Measurements from ENCODE around the gene C7orf25. TPM values are rescaled to one million over a fixed set of nuclear protein-coding genes. Genes with fewer than 3 reads are reported as not detected.
"Not testable (repeated sequence)": the region's sequence is repeated elsewhere in the genome, so short reads cannot be mapped to it uniquely, and the experiment has no call there.

The C7orf25 gene
- polyA plus RNA-seq, 6 donors from 2014 or later, result 0.69 to 6.9 (median 2.8) TPM

DNA sequence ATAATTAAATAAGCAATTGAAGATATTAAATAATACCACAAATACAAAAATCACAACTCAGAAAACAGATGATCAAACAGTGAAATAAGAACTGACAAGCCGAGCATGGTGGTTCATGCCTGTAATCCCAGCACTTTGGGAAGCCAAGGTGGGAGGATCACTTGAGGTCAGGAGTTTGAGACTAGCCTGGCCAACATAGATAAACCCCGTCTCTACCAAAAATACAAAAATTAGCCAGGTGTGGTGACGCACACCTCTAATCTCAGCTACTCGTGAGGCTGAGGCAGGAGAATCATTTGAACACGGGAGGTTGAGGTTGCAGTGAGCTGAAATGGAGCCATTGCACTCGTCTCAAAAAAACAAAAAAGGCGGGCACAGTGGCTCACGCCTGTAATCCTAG lies 26.7 kb downstream of the C7orf25 start:
- not testable (repeated sequence) for H3K27ac Mint-ChIP-seq; H3K9me3 Mint-ChIP-seq; H3K36me3 Mint-ChIP-seq; DNase-seq; H3K4me3 Mint-ChIP-seq; H3K27me3 Mint-ChIP-seq; ATAC-seq (ENCODE audit: low read depth in 2 of 2)
- H3K4me1 Mint-ChIP-seq, result peaks cover 38 to 54% (median 42%) of the 10 kb centered on the region in 3 donors

- no peaks in the 10 kb centered on the region for H3K36me3 Mint-ChIP-seq
- DNase-seq, result peak; percentile 28
- peak overlapping the region in 4 of 8 donors; percentile 27 to 50 (median 44) for H3K4me3 Mint-ChIP-seq
- no peaks in the 10 kb centered on the region for H3K9me3 Mint-ChIP-seq
- peaks cover 33 to 49% (median 38%) of the 10 kb centered on the region in 3 donors for H3K4me1 Mint-ChIP-seq
- ATAC-seq (ENCODE audit: low read depth in 2 of 2), result peak; percentile 73 to 74
- H3K27ac Mint-ChIP-seq, result no peak overlapping the region
- H3K27me3 Mint-ChIP-seq, result peaks cover 0 to 3% (median 0%) of the 10 kb centered on the region in 3 donors
These were observed 27.9 kb downstream of the C7orf25 start for GRCh38 chr7:42883950-42884349.

GRCh38 chr7:42880392-42880791 lies 31.5 kb downstream of the C7orf25 start:
- H3K27ac Mint-ChIP-seq, result no peak overlapping the region
- DNase-seq (no peak), ATAC-seq (ENCODE audit: low read depth in 2 of 2) (no peak)
- peaks cover 0 to 3% (median 0%) of the 10 kb centered on the region in 3 donors for H3K27me3 Mint-ChIP-seq
- H3K36me3 Mint-ChIP-seq, result no peaks in the 10 kb centered on the region
- H3K4me1 Mint-ChIP-seq, result peaks cover 19 to 21% (median 19%) of the 10 kb centered on the region in 3 donors
- no peaks in the 10 kb centered on the region for H3K9me3 Mint-ChIP-seq
- no peak overlapping the region for H3K4me3 Mint-ChIP-seq

DNA sequence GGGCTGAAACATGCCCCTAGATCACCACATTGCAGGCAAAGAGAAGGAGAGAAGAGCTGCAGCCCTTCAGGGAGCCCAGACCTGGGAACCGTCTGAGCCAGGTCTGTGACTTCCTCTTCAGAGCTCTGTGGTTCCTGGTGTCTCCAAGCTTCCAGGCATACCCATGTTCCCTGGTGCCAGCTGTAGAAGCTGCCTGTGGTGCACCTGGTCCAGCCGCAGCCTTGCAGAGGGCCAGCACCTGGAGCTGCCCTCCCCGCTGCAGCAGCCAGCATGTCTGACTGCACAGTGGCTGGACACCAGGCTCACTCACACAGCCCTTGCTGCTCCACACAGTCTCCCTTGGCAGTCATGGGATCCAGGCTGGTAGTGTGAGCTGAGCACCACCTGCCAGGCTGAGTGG lies 33.6 kb downstream of the C7orf25 start:
- DNase-seq (no peak), ATAC-seq (ENCODE audit: low read depth in 2 of 2) (no peak)
- peak overlapping the region in 1 of 6 donors; percentile 24 for H3K27ac Mint-ChIP-seq
- no peaks in the 10 kb centered on the region for H3K36me3 Mint-ChIP-seq
- H3K4me3 Mint-ChIP-seq, result no peak overlapping the region
- H3K9me3 Mint-ChIP-seq, result no peaks in the 10 kb centered on the region
- H3K4me1 Mint-ChIP-seq, result peaks cover under 1 to 12% (median 7%) of the 10 kb centered on the region in 3 donors
- H3K27me3 Mint-ChIP-seq, result peaks cover 0 to 7% (median 3%) of the 10 kb centered on the region in 3 donors

DNA sequence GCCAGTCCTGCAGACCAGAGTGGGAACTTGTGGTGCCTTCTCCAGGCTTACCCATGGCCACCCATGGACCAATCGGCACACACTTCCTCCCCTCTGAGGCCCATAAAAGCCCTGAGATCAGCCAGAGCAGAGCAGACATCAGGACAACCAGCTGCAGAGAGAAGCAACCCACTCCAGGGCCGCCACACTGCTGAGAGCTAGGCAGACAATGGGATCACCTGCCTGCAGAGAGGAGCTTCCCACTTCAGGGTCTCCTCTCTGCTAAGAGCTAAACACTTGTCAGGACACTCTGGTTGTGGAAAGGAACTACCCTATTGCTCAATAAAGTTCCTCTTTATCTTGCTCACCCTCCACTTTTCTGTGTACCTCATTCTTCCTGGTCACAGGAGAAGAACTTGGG lies 34.0 kb downstream of the C7orf25 start:
- Mint-ChIP-seq H3K4me1 (peaks cover 0 to 9% (median 7%) of the 10 kb centered on the region in 3 donors), H3K4me3 (no peak overlapping the region), H3K27ac (peak overlapping the region in 2 of 6 donors; percentile 24 to 58), H3K9me3 (no peaks in the 10 kb centered on the region), H3K36me3 (no peaks in the 10 kb centered on the region), H3K27me3 (peaks cover 0 to 7% (median 3%) of the 10 kb centered on the region in 3 donors)
- ATAC-seq (ENCODE audit: low read depth in 2 of 2), result no peak
- no peak for DNase-seq

DNA sequence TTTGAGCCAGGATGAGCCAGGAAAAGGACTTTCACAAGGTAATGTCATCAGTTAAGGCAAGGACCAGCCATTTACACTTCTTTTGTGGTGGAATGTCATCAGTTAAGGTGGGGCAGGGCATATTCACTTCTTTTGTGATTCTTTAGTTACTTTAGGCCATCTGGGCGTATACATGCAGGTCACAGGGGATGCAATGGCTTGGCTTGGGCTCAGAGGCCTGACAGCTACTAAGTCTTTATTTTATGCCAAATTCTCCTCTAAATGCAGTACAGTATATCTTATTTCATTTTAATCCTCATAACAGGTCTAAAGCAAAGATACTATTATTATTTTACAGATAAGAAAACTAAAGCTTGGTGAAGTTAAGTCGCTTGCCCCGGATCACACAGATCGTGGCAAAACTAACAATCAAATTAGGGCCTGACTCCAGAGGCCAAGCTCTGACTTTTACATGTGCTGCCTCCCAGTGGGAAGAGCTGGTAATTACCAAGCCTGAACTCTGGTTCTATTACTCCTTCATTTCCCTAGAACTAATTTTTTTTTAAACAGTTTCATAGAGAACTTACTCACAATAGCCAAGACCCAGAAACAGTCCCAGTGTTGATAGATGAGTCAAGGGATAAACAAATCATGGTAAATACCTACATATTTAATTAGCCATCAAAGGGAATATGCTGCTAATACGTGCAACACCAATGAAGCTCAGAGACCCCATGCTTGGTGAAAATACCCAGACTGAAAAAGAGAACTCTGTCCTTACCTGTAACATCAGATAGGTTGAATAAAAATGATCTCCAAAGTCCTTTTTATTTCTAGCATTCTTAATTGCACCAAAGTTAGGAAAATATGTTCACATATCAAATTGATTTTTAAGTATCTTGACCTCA lies 35.4 kb downstream of the C7orf25 start:
- peaks cover 0 to 3% (median 1%) of the 10 kb centered on the region in 3 donors for H3K4me1 Mint-ChIP-seq
- ATAC-seq (ENCODE audit: low read depth in 2 of 2) (peak; percentile 56 to 67), DNase-seq (peak; percentile 25)
- peaks cover 0 to 7% (median 3%) of the 10 kb centered on the region in 3 donors for H3K27me3 Mint-ChIP-seq
- no peak overlapping the region for H3K27ac Mint-ChIP-seq
- H3K9me3 Mint-ChIP-seq, result no peaks in the 10 kb centered on the region
- no peaks in the 10 kb centered on the region for H3K36me3 Mint-ChIP-seq
- no peak overlapping the region for H3K4me3 Mint-ChIP-seq

DNA sequence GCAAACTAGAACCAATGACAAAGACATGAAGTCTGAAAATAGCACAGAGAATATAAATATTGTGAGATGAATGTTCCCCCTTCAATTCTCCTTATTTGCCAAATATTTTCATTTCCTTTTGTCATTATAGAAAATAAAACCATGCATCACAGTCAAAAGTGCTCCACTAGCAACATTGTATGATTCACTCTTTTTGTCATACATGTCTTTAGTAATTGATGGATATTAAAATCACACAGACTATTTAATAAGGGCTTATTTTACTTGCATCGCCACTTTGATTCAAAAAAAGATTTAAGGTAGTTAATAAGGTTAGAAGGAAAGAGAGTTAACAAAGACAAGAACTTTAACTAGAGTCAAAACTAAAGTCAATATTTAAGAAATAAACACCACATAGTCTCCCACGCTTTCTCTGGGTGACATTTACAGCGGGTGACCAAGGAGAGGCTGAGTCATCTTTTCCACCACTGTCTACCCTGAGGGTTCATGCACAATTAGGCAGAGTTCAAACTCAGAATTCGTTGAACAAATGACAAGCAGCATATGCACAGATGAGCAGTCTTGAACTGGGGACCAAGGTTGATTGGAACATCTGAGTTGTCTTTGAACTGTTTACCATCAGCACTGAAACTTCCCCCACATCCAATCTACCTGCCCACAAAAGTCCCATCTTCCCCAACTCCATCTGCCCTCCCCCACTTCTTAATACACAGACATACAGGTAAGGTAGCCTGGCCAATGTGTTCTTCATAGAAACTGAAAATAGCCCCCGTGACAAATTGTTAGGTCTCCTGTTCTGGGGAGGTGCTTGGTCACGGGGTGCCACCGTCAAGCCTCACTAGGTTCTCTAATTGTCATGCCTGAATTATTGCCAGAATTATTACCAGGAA lies 42.5 kb downstream of the C7orf25 start:
- Mint-ChIP-seq H3K27ac (no peak overlapping the region), H3K36me3 (peaks cover 0 to 4% of the 10 kb centered on the region in 2 donors), H3K4me3 (no peak overlapping the region), H3K4me1 (no peaks in the 10 kb centered on the region), H3K9me3 (peaks cover 2 to 20% (median 6%) of the 10 kb centered on the region in 7 donors), H3K27me3 (peaks cover 21 to 40% (median 24%) of the 10 kb centered on the region in 3 donors)
- ATAC-seq (ENCODE audit: low read depth in 2 of 2) (no peak), DNase-seq (no peak)

GRCh38 chr7:42868480-42868879 lies 43.4 kb downstream of the C7orf25 start:
- ATAC-seq (ENCODE audit: low read depth in 2 of 2), result no peak
- no peak overlapping the region for H3K4me3 Mint-ChIP-seq
- no peak for DNase-seq
- no peak overlapping the region for H3K27ac Mint-ChIP-seq
- H3K27me3 Mint-ChIP-seq, result peaks cover 22 to 48% (median 31%) of the 10 kb centered on the region in 3 donors
- H3K4me1 Mint-ChIP-seq, result no peaks in the 10 kb centered on the region
- peaks cover 6 to 28% (median 15%) of the 10 kb centered on the region in 7 donors for H3K9me3 Mint-ChIP-seq
- H3K36me3 Mint-ChIP-seq, result peaks cover 4 to 12% of the 10 kb centered on the region in 2 donors

Other genes with a start within 250 kb of the C7orf25 start
- gene PSMA2, start 20.1 kb upstream of the C7orf25 start, polyA plus RNA-seq (ENCODE audit: low read depth in 6 of 6), result 100 to 1,000 TPM; 214 to 299 (median 259) TPM
- gene MRPL32, start 20.3 kb upstream of the C7orf25 start, polyA plus RNA-seq (ENCODE audit: low read depth in 6 of 6), result 10 to 100 TPM; 19.8 to 55.5 (median 45.4) TPM
- gene HECW1, start 200.6 kb upstream of the C7orf25 start, polyA plus RNA-seq (ENCODE audit: low read depth in 6 of 6), result not detected

All from naive B cell (primary cell).